AG04450 (cell line): ENCODE data around the gene RBM17. TPM values are rescaled to one million over a fixed set of nuclear protein-coding genes. Genes with fewer than 3 reads are reported as not detected.
"Not testable (repeated sequence)": the region's sequence is repeated elsewhere in the genome, so short reads cannot be mapped to it uniquely, and the experiment has no call there.

ENCODE experiments used
- CTCF ChIA-PET: fragments of 300-600, 350-600 bp; formaldehyde crosslinking; extraction: SDS; loops from one replicate; lab custom pipeline; 2022; ENCODE audit warnings: antibody characterized with exemption, inconsistent platforms; lab: Charles Lee
- POLR2A ChIA-PET: fragments of 350-600 bp; formaldehyde crosslinking; extraction: SDS; loops from one replicate; lab custom pipeline; 2021; ENCODE audit warnings: antibody characterized with exemption, inconsistent platforms; lab: Yijun Ruan, JAX
- DNase-seq: peaks from one replicate; pipeline ENCODE4 v3.0.0-alpha.2; 2011; ENCODE audit warnings: low read depth, low spot score
- H3K27ac ChIP-seq: one replicate; pipeline ENCODE4 v1.5.1; 2012; ENCODE audit warnings: low read depth, low read length, control low read depth
- H3K27me3 ChIP-seq: one replicate; pipeline ENCODE4 v1.6.0; 2012; ENCODE audit warnings: low read length; ENCODE audit not compliant: control insufficient read depth, insufficient read depth
- H3K4me3 ChIP-seq: 2 replicates; pipeline ENCODE4 v1.5.1; 2011; ENCODE audit warnings: mild to moderate bottlenecking, low read depth, low read length, control low read depth
- H3K9me3 ChIP-seq: 2 replicates; pipeline ENCODE4 v1.5.1; 2012; ENCODE audit warnings: low read length; ENCODE audit not compliant: control insufficient read depth, insufficient read depth
- polyA minus RNA-seq: library from RNA; depleted of rRNA, polyadenylated mRNA; stranded (reverse); fragments of >200 nt; gene quantifications from 2 replicates; pipeline ENCODE4 v1.2.3, GENCODE V29; 2011; rRNA and poly(A)+ RNA removed
- polyA plus RNA-seq: library from polyadenylated mRNA; depleted of rRNA; stranded (reverse); fragments of >200 nt; gene quantifications from 2 replicates; pipeline ENCODE4 v1.2.3, GENCODE V29; 2011; rRNA removed
- TF ChIP-seq, protein P1 (sequence below): IDR thresholded peaks from 2 replicates; pipeline ENCODE4 v1.5.1; 2011; ENCODE audit warnings: low read depth, low read length, control low read depth, inconsistent platforms

The RBM17 gene
- polyA plus RNA-seq (38.9 and 45.0 TPM in 2 replicates), polyA minus RNA-seq (19.6 and 20.0 TPM in 2 replicates)

- Histone ChIP-seq H3K4me3 (peak within 1 kb of the TSS; percentile 96), H3K27ac (peak within 1 kb of the TSS; percentile 47), H3K9me3 (no peaks in the 10 kb centered on the region; the same call in 1 of the 2 replicates), H3K27me3 (no peaks in the 10 kb centered on the region)
- DNase-seq = peak; percentile 93
- ChIA-PET POLR2A (interaction anchor here (0.5 to 1.0 kb wide), 5 partner anchors 116 to 313 kb away, joined by 3 to 4 read pairs (median 3); partner anchors contain the start of genes ANKRD16 and FBH1), CTCF (interaction anchor here (0.5 to 3.1 kb wide), 11 partner anchors 8 to 321 kb away, joined by 3 to 18 read pairs (median 4); no protein-coding TSS in a partner anchor)
- TF ChIP-seq, protein P1, sequence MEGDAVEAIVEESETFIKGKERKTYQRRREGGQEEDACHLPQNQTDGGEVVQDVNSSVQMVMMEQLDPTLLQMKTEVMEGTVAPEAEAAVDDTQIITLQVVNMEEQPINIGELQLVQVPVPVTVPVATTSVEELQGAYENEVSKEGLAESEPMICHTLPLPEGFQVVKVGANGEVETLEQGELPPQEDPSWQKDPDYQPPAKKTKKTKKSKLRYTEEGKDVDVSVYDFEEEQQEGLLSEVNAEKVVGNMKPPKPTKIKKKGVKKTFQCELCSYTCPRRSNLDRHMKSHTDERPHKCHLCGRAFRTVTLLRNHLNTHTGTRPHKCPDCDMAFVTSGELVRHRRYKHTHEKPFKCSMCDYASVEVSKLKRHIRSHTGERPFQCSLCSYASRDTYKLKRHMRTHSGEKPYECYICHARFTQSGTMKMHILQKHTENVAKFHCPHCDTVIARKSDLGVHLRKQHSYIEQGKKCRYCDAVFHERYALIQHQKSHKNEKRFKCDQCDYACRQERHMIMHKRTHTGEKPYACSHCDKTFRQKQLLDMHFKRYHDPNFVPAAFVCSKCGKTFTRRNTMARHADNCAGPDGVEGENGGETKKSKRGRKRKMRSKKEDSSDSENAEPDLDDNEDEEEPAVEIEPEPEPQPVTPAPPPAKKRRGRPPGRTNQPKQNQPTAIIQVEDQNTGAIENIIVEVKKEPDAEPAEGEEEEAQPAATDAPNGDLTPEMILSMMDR = peak; percentile 99
Measured at GRCh38 chr10:6088721-6089333, at the start of gene RBM17. Gene RBM17 (plus strand): TSS chr10:6089034. CDS start chr10:6097066, 8,032 bp downstream.

DNA sequence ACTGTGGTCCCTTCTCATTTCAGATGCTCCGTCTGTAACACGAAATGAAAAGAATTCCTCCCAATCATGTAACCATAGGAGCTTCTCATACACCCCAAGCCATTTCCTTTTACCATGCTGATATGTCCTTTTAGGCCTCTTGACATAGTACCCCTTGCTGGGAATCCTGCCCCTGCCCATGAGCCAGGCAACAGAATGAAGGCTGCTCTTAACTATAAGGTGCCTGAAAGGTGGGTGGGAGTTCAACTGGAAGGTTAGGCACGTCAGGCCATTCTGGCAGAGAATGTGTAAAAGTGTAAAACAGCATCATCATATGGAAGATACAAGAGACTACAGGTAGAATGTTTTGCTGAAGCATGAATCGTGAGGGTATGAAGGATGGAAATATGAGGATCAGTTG lies 49.1 kb upstream of the RBM17 start:
- H3K27ac ChIP-seq = no peak overlapping the region
- no peaks in the 10 kb centered on the region for H3K9me3 ChIP-seq
- TF ChIP-seq, protein P1 = no peak
- ChIA-PET CTCF (interaction anchor here (1.0 kb wide), 1 partner anchor 26 kb away, joined by 3 read pairs; no protein-coding TSS in a partner anchor), POLR2A (no interaction called here)
- DNase-seq = no peak
- no peak overlapping the region for H3K4me3 ChIP-seq
- peaks cover 26% of the 10 kb centered on the region for H3K27me3 ChIP-seq

- Histone ChIP-seq H3K27me3 (peaks cover 28% of the 10 kb centered on the region), H3K4me3 (no peak overlapping the region), H3K9me3 (no peaks in the 10 kb centered on the region), H3K27ac (no peak overlapping the region)
- ChIA-PET CTCF (interaction anchor here (1.0 kb wide), 1 partner anchor 26 kb away, joined by 3 read pairs; no protein-coding TSS in a partner anchor), POLR2A (no interaction called here)
- DNase-seq = no peak
- TF ChIP-seq, protein P1 = no peak
Measured at GRCh38 chr10:6040205-6040604, 48.6 kb upstream of the RBM17 start.

DNA sequence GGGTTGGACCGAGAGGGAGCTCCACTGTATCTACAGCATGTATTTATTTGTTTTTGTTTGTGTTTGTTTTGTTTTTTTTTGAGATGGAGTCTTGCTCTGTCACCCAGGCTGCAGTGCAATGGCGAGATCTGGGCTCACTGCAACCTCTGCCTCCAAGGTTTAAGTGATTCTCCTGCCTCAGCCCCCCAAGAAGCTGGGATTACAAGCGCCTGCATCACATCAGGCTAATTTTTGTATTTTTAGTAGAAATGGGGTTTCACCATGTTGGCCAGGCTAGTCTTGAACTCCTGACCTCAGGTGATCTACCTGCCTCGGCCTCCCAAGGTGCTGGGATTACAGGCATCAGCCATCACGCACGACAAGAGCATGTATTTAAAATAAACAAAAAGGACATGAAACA lies 45.5 kb upstream of the RBM17 start:
- H3K27ac ChIP-seq, DNase-seq, CTCF ChIA-PET, H3K9me3 ChIP-seq, POLR2A ChIA-PET, H3K4me3 ChIP-seq: not testable (repeated sequence)
- peaks cover 28% of the 10 kb centered on the region for H3K27me3 ChIP-seq

DNA sequence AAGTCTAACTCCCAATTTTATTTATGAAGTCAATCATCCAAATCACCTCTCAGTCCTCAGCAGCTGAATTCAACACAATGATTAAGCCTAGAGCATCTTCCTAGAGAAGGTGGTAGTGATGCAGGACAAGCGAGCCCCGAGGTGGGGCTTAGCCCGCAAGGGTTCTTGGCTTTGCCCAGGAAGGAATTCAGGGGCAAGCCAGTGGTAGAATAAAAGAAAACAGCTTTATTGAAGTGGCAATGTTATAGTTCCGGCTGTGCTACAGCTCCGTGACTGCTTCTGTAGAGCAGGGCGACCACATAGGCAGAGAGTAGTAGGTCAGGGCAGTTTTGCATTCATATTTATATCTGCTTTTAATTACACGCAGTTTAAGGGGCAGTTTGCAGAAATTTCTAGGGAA lies 44.8 kb upstream of the RBM17 start:
- peaks cover 32% of the 10 kb centered on the region for H3K27me3 ChIP-seq
- TF ChIP-seq, protein P1 = no peak
- no peaks in the 10 kb centered on the region for H3K9me3 ChIP-seq
- DNase-seq = no peak
- POLR2A ChIA-PET = no interaction called here
- H3K4me3 ChIP-seq = no peak overlapping the region
- no peak overlapping the region for H3K27ac ChIP-seq
- CTCF ChIA-PET = no interaction called here
